ENCODE measurements around the gene ACKR2. TPM values are rescaled to one million over a fixed set of nuclear protein-coding genes. Genes with fewer than 3 reads are reported as not detected.

ACKR2 gene, protein sequence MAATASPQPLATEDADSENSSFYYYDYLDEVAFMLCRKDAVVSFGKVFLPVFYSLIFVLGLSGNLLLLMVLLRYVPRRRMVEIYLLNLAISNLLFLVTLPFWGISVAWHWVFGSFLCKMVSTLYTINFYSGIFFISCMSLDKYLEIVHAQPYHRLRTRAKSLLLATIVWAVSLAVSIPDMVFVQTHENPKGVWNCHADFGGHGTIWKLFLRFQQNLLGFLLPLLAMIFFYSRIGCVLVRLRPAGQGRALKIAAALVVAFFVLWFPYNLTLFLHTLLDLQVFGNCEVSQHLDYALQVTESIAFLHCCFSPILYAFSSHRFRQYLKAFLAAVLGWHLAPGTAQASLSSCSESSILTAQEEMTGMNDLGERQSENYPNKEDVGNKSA
- 0.96 and 1.7 TPM in 2 replicates for total RNA-seq

GRCh38 chr3:42809202-42809601 lies at the start of gene ACKR2:
Gene ACKR2 (plus strand): TSS chr3:42809445. CDS start chr3:42864503, 55,058 bp downstream.

GRCh38 chr3:42772670-42773408 lies 36.4 kb upstream of the ACKR2 start, which contains the start of gene CCDC13:
Gene CCDC13 (minus strand): TSS chr3:42773253. CDS start chr3:42758345, 14,908 bp downstream.

GRCh38 chr3:42804106-42804830 lies 5.0 kb upstream of the ACKR2 start, which contains the start of gene HIGD1A:
Gene HIGD1A (minus strand): TSS chr3:42804490. CDS start chr3:42794253, 10,237 bp downstream.

GRCh38 chr3:42875325-42876151 lies 66.3 kb downstream of the ACKR2 start, which contains the start of gene CYP8B1:
Gene CYP8B1 (minus strand): TSS chr3:42875879. CDS start chr3:42875816, 63 bp downstream.

DNA sequence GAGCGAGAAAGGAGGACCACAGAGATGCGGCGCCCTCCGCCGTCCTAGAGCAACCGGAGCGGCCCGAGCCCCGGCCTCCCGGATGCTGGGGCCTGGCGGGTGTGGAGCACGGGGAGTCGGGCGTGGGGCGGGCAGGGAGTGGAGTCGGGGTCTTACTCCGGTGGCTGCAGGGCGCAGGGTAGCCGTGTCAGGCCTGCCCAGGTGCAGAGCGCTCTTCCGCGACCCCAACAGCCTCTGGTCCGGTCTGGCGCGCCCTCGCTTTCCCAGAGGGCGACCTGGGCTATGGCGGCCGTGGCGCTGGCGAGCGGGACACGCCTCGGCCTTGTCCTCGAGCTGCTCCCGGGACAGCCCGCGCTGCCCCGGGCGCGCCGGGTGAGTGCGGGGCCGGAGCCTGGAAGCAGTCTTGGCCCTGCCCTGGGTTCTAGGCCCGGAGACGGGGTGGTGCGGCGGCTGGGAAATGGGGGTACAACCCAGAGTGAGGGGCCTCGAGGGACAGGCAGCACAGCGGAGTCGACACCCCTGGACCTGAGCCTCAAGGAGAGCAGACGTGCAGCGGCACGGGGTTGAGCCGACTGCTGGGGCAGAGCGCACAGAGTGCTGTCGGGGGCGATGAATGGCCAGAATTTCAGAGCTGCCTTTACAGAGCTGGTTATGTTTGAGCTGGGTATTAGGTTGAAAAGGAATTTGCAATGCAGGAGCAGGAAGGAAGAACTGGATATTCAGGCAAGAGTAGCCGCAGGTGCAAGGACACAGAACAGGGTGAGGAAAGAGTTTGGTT lies 97.0 kb downstream of the ACKR2 start, which contains the start of gene ZNF662:
ZNF662 (plus strand) TSS at position 73 of the 778 bp plus-strand sequence. CDS start 1,973 bp downstream, outside the sequence.

Other genes with a start within 250 kb of the ACKR2 start
- 53.3 and 77.6 TPM in 2 replicates for gene SEC22C, start 227.5 kb upstream of the ACKR2 start, total RNA-seq
- 19.8 and 24.1 TPM in 2 replicates for gene SS18L2, start 218.6 kb upstream of the ACKR2 start, total RNA-seq
- gene NKTR, start 208.8 kb upstream of the ACKR2 start, total RNA-seq = 22.7 and 25.8 TPM in 2 replicates
- 7.2 and 16.9 TPM in 2 replicates for gene ZBTB47, start 155.7 kb upstream of the ACKR2 start, total RNA-seq
- not detected in 2 replicates for gene KLHL40, start 123.9 kb upstream of the ACKR2 start, total RNA-seq
- gene HHATL, start 106.6 kb upstream of the ACKR2 start, total RNA-seq = not detected in 2 replicates
- under 0.01 and 0.64 TPM in 2 replicates for gene CCDC13, start 36.2 kb upstream of the ACKR2 start, total RNA-seq
- gene HIGD1A, start 5.0 kb upstream of the ACKR2 start, total RNA-seq = 212 and 219 TPM in 2 replicates
- gene CYP8B1, start 66.4 kb downstream of the ACKR2 start, total RNA-seq = not detected in 2 replicates
- 0.96 and 1.1 TPM in 2 replicates for gene ZNF662, start 96.7 kb downstream of the ACKR2 start, total RNA-seq
- gene GASK1A, start 169.9 kb downstream of the ACKR2 start, total RNA-seq = 0.48 and 2.6 TPM in 2 replicates